Mesendoderm (in vitro differentiated cells): ENCODE measurements around the gene SCFD2.
"Not testable (repeated sequence)": the region's sequence is repeated elsewhere in the genome, so short reads cannot be mapped to it uniquely, and the experiment has no call there.

Experiments used
- DNase-seq: peaks from one replicate; pipeline ENCODE4 v3.0.0; 2013
- H2AK5ac ChIP-seq: 2 replicates; pipeline ENCODE4 v1.6.1; 2013; ENCODE audit warnings: low read length, inconsistent platforms
- H2BK120ac ChIP-seq: 2 replicates; pipeline ENCODE4 v1.6.1; 2013; ENCODE audit warnings: low read depth, mild to moderate bottlenecking, low read length, moderate library complexity, mixed read lengths
- H2BK15ac ChIP-seq: replicated peaks from 2 replicates; pipeline ENCODE4 v1.6.1; 2013; ENCODE audit warnings: low read depth, mild to moderate bottlenecking, moderate library complexity
- H2BK5ac ChIP-seq: 2 replicates; pipeline ENCODE4 v1.6.1; 2013; ENCODE audit warnings: low read length, inconsistent platforms
- H3K18ac ChIP-seq: 2 replicates; pipeline ENCODE4 v1.6.1; 2013; ENCODE audit warnings: mild to moderate bottlenecking, low read length, mixed read lengths
- H3K23ac ChIP-seq: one replicate; pipeline ENCODE4 v1.6.1; 2013; ENCODE audit warnings: low read length
- H3K27ac ChIP-seq: 2 replicates; pipeline ENCODE4 v1.5.1; 2013; ENCODE audit warnings: low read depth, mild to moderate bottlenecking, inconsistent platforms, low read length, moderate library complexity
- H3K27me3 ChIP-seq: 2 replicates; pipeline ENCODE4 v1.6.1; 2013; ENCODE audit warnings: low read length, control low read depth, mild to moderate bottlenecking, inconsistent platforms; ENCODE audit not compliant: insufficient read depth, poor library complexity
- H3K36me3 ChIP-seq: 2 replicates; pipeline ENCODE4 v1.6.1; 2013; ENCODE audit warnings: low read length, inconsistent platforms; ENCODE audit not compliant: control insufficient read depth, insufficient read depth
- H3K4ac ChIP-seq: one replicate; pipeline ENCODE4 v1.6.1; 2013; ENCODE audit warnings: low read depth, mild to moderate bottlenecking, low read length, moderate library complexity
- H3K4me1 ChIP-seq: 2 replicates; pipeline ENCODE4 v1.6.1; 2013; ENCODE audit warnings: low read depth, low read length, inconsistent platforms; ENCODE audit not compliant: control insufficient read depth
- H3K4me2 ChIP-seq: 2 replicates; pipeline ENCODE4 v1.6.1; 2013; ENCODE audit warnings: low read length
- H3K4me3 ChIP-seq: 2 replicates; pipeline ENCODE4 v1.5.1; 2013; ENCODE audit warnings: mild to moderate bottlenecking, low read length
- H3K56ac ChIP-seq: one replicate; pipeline ENCODE4 v1.6.1; 2013; ENCODE audit warnings: low read length
- H3K79me1 ChIP-seq: 2 replicates; pipeline ENCODE4 v1.6.1; 2013; ENCODE audit warnings: low read length, inconsistent platforms
- H3K79me2 ChIP-seq: 2 replicates; pipeline ENCODE4 v1.6.1; 2013; ENCODE audit warnings: mild to moderate bottlenecking, low read length; ENCODE audit not compliant: control insufficient read depth, insufficient read depth
- H3K9ac ChIP-seq: 2 replicates; pipeline ENCODE4 v1.6.1; 2013; ENCODE audit warnings: low read length, inconsistent platforms
- H4K5ac ChIP-seq: one replicate; pipeline ENCODE4 v1.6.1; 2013; ENCODE audit warnings: low read length
- H4K8ac ChIP-seq: one replicate; pipeline ENCODE4 v1.6.1; 2013; ENCODE audit warnings: low read depth, mild to moderate bottlenecking, control low read depth, low read length, moderate library complexity
- WGBS: extraction: QIAGEN DNeasy Blood & Tissue Kit; methylation state at CpG from one replicate; pipeline ENCODE4 v1.1.7; 2013; ENCODE audit warnings: low lambda C conversion rate, missing lambda C conversion rate; ENCODE audit not compliant: insufficient coverage; ENCODE audit errors: extremely low coverage; 5-methylcytosine and 5-hydroxymethylcytosine counted together

Gene SCFD2

DNA sequence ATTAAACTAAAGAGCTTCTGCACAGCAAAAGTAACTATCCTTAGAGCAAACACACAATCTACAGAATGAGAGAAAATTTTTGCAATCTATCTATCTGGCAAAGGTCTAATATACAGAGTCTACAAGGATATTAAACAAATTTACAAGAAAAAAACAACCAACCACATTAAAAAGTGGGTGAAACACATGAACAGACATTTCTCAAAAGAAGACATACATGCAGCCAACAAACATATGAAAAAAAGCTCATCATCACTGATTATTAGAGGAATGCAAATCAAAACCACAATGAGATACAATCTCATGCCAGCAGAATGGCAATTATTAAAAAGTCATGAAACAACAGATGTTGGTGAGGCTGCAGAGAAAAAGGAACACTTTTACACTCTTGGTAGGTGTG, 73.7 kb downstream of the SCFD2 start:
- H3K79me1 ChIP-seq, H3K27ac ChIP-seq: not testable (repeated sequence)

DNA sequence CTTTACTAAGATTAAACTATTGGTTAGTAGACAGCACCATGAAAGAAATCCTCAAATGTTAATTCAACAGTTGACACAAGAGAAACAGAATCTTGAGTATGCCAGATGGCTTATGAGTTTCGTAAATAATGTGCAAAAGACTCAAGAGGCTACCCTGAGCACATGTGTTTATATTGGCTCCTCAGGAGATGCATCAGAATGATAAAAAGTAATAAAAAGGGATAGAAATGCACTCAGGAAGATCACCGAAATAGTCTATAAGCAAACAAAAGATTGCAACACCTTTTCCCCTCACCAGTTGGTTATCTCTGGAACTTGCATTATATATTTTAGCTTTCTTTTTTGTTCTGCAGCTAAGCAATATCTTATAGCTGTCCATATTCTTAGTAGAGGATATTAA, 84.4 kb downstream of the SCFD2 start:
- WGBS: no CpG with 5 or more reads among the region's 2 CpGs
- Histone ChIP-seq H3K27ac (no peak overlapping the region), H3K23ac (no peak overlapping the region), H3K9ac (no peak overlapping the region), H2AK5ac (no peak overlapping the region), H2BK15ac (no peak overlapping the region), H4K8ac (no peak overlapping the region), H3K4me2 (no peak overlapping the region), H2BK5ac (no peak overlapping the region), H3K4ac (no peak overlapping the region), H3K79me1 (no peaks in the 10 kb centered on the region), H3K4me1 (no peaks in the 10 kb centered on the region), H3K36me3 (no peaks in the 10 kb centered on the region), H2BK120ac (no peak overlapping the region), H4K5ac (no peak overlapping the region), H3K4me3 (no peak overlapping the region), H3K79me2 (no peaks in the 10 kb centered on the region), H3K56ac (no peak overlapping the region), H3K27me3 (no peaks in the 10 kb centered on the region), H3K18ac (no peak overlapping the region)
- DNase-seq: no peak

More for the DNA sequence above, 73.7 kb downstream of the SCFD2 start:
- not testable (repeated sequence) for H3K56ac ChIP-seq, H3K36me3 ChIP-seq, H3K79me2 ChIP-seq, H3K4ac ChIP-seq, DNase-seq, H3K4me2 ChIP-seq, H3K4me3 ChIP-seq, H4K5ac ChIP-seq, H3K18ac ChIP-seq, H2AK5ac ChIP-seq, H2BK120ac ChIP-seq, H4K8ac ChIP-seq, H3K4me1 ChIP-seq, H2BK5ac ChIP-seq, H3K27me3 ChIP-seq, H2BK15ac ChIP-seq, H3K9ac ChIP-seq, H3K23ac ChIP-seq

DNA sequence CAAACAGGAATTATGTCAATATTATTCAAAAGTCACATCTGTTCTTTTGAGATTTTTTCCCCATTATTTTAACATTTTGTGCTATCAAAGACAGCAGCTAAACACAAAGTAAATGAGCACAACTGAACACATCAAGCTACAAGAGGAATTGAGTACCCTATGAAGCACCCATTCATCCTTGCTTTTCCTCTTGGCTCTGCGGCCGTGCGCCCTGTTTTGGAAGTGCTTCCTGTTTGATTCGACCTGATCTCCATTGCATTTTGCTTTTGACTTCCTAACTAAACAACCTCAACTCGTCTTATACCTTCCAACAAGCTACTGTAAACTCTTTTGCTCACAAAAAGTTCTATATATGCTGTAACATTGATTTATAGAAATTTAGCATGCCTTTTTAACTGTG, 85.0 kb downstream of the SCFD2 start:
- H3K9ac ChIP-seq: no peak overlapping the region
- H3K79me2 ChIP-seq: no peaks in the 10 kb centered on the region
- no peaks in the 10 kb centered on the region for H3K79me1 ChIP-seq
- no peak overlapping the region for H2BK120ac ChIP-seq
- DNase-seq: no peak
- no peaks in the 10 kb centered on the region for H3K27me3 ChIP-seq
- H3K4me1 ChIP-seq: no peaks in the 10 kb centered on the region
- H3K23ac ChIP-seq: no peak overlapping the region
- H3K4ac ChIP-seq: no peak overlapping the region
- no peak overlapping the region for H3K27ac ChIP-seq
- no peak overlapping the region for H2BK5ac ChIP-seq
- H3K56ac ChIP-seq: no peak overlapping the region
- H4K8ac ChIP-seq: no peak overlapping the region
- H3K4me2 ChIP-seq: no peak overlapping the region
- no peak overlapping the region for H3K4me3 ChIP-seq
- no peak overlapping the region for H4K5ac ChIP-seq
- H3K36me3 ChIP-seq: no peaks in the 10 kb centered on the region
- no peak overlapping the region for H3K18ac ChIP-seq
- no peak overlapping the region for H2AK5ac ChIP-seq
- H2BK15ac ChIP-seq: no peak overlapping the region
- 100% methylated on average over 1 of the region's 5 CpGs for WGBS

- H3K4me1 ChIP-seq: no peaks in the 10 kb centered on the region
- no peak overlapping the region for H2BK5ac ChIP-seq
- no peak overlapping the region for H3K9ac ChIP-seq
- H3K4me2 ChIP-seq: no peak overlapping the region
- H4K5ac ChIP-seq: no peak overlapping the region
- no CpG with 5 or more reads among the region's 5 CpGs for whole genome bisulfite sequencing
- H3K4ac ChIP-seq: no peak overlapping the region
- no peak overlapping the region for H2BK15ac ChIP-seq
- no peaks in the 10 kb centered on the region for H3K79me1 ChIP-seq
- no peak overlapping the region for H3K27ac ChIP-seq
- H3K4me3 ChIP-seq: no peak overlapping the region
- DNase-seq: no peak
- no peak overlapping the region for H2BK120ac ChIP-seq
- no peaks in the 10 kb centered on the region for H3K36me3 ChIP-seq
- no peak overlapping the region for H4K8ac ChIP-seq
- no peaks in the 10 kb centered on the region for H3K27me3 ChIP-seq
- H3K56ac ChIP-seq: no peak overlapping the region
- H3K23ac ChIP-seq: no peak overlapping the region
- no peaks in the 10 kb centered on the region for H3K79me2 ChIP-seq
- no peak overlapping the region for H2AK5ac ChIP-seq
- no peak overlapping the region for H3K18ac ChIP-seq
Observed at GRCh38 chr4:53274609-53275268, 91.1 kb downstream of the SCFD2 start.

DNA sequence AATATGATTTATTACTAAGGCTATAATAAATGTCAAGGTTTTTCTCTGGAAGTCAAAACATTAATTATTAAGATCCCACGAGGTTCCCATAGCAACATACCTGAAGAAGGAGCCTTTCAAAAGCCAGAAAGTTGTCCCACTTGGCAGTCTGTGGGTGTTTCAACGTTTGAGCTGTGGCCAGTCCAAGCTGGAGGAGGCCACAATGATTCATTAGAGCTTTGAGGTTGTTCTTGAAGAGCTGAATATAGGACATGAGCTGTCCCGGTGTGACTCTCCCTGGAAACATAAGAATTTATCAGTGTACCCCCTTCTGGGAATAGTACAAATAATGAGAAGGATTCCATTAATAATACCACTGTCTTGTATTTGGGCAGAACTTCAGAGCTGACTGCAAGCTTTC, 92.1 kb downstream of the SCFD2 start:
- Histone ChIP-seq H3K9ac (no peak overlapping the region), H3K4me2 (no peak overlapping the region), H3K36me3 (no peaks in the 10 kb centered on the region), H2AK5ac (no peak overlapping the region), H4K8ac (no peak overlapping the region), H2BK15ac (no peak overlapping the region), H3K79me1 (no peaks in the 10 kb centered on the region), H3K4me3 (no peak overlapping the region), H3K79me2 (no peaks in the 10 kb centered on the region), H3K27me3 (no peaks in the 10 kb centered on the region), H3K23ac (no peak overlapping the region), H2BK120ac (no peak overlapping the region), H3K56ac (no peak overlapping the region), H3K27ac (no peak overlapping the region), H4K5ac (no peak overlapping the region), H3K4ac (no peak overlapping the region), H3K4me1 (no peaks in the 10 kb centered on the region), H2BK5ac (no peak overlapping the region), H3K18ac (no peak overlapping the region)
- no CpG with 5 or more reads among the region's 3 CpGs for WGBS
- no peak for DNase-seq

DNA sequence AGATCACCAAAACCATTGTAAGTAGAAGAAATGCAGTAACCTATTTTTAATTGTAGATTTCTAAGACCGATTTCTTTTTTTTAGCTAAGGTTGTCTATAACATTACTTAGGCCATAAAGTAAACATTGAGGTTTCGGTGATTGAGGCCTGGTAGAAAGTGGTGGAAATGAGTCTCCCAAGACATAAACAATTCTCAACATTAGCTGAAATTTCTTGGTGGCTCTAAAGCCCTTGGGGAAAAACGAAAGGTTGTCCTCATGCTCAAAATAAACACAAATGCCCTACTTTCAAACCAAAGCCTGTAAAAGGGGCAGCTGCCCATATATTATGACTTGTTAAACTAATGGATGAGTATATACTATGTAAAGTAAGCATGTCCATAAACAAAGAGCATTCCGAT, 98.8 kb downstream of the SCFD2 start:
- WGBS: no CpG with 5 or more reads among the region's 4 CpGs
- Histone ChIP-seq H2AK5ac (no peak overlapping the region), H3K56ac (no peak overlapping the region)

More for the DNA sequence above, 98.8 kb downstream of the SCFD2 start:
- Histone ChIP-seq H2BK15ac (no peak overlapping the region), H3K4me2 (no peak overlapping the region), H3K27me3 (no peaks in the 10 kb centered on the region), H3K23ac (no peak overlapping the region), H3K27ac (no peak overlapping the region), H2BK5ac (no peak overlapping the region), H3K4me3 (no peak overlapping the region), H3K18ac (no peak overlapping the region), H3K4me1 (no peaks in the 10 kb centered on the region), H3K36me3 (no peaks in the 10 kb centered on the region), H4K5ac (no peak overlapping the region), H4K8ac (no peak overlapping the region), H3K79me1 (no peaks in the 10 kb centered on the region), H3K4ac (no peak overlapping the region), H3K9ac (no peak overlapping the region), H3K79me2 (no peaks in the 10 kb centered on the region), H2BK120ac (no peak overlapping the region)
- no peak for DNase-seq
